VCaP (cell line): ENCODE measurements around the gene DES.

Experiments used
- H3K27ac ChIP-seq: fragments of 450-650 bp; 2 replicates; pipeline ENCODE4 v1.5.1; 2017
- TF ChIP-seq, protein P1 (sequence below): fragments of 450-650 bp; conservative IDR thresholded peaks from 2 replicates; pipeline ENCODE4 v1.5.1; 2017; ENCODE audit warnings: mild to moderate bottlenecking, moderate library complexity

The DES gene

DNA sequence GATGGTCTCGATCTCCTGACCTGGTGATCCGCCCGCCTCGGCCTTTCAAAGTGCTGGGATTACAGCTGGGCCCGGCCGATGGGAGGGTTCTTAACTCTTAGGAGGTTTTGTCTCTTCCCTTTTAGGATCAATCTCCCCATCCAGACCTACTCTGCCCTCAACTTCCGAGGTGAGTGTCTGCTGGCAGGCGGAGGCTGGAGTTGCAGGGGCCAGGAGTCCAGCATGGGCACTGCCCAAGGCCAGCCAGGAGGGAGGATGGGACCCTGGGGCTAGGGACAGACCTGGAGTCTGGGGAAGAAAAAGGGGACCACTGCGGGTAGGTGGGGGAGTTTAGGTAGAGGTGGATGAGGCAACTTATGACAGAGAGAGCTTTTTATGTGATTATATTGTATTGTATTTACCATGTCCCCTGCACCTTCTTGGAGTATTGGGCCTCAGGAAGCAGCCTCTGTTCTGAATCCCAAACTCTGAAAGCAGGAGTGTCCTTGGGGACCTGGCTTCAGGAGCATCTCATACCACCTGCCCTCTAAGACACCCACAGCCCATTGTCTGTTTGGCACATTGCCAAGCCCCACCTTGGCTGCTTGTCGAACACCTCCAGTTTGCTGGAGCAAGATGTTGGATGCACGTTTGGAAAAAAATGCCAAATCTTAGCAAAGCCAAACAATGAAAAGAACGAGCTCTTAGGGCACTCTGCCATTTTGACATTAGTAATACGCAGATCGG, 5.6 kb downstream of the DES start:
- TF ChIP-seq, protein P1, sequence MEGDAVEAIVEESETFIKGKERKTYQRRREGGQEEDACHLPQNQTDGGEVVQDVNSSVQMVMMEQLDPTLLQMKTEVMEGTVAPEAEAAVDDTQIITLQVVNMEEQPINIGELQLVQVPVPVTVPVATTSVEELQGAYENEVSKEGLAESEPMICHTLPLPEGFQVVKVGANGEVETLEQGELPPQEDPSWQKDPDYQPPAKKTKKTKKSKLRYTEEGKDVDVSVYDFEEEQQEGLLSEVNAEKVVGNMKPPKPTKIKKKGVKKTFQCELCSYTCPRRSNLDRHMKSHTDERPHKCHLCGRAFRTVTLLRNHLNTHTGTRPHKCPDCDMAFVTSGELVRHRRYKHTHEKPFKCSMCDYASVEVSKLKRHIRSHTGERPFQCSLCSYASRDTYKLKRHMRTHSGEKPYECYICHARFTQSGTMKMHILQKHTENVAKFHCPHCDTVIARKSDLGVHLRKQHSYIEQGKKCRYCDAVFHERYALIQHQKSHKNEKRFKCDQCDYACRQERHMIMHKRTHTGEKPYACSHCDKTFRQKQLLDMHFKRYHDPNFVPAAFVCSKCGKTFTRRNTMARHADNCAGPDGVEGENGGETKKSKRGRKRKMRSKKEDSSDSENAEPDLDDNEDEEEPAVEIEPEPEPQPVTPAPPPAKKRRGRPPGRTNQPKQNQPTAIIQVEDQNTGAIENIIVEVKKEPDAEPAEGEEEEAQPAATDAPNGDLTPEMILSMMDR = no peak
- H3K27ac ChIP-seq = no peak overlapping the region

DNA sequence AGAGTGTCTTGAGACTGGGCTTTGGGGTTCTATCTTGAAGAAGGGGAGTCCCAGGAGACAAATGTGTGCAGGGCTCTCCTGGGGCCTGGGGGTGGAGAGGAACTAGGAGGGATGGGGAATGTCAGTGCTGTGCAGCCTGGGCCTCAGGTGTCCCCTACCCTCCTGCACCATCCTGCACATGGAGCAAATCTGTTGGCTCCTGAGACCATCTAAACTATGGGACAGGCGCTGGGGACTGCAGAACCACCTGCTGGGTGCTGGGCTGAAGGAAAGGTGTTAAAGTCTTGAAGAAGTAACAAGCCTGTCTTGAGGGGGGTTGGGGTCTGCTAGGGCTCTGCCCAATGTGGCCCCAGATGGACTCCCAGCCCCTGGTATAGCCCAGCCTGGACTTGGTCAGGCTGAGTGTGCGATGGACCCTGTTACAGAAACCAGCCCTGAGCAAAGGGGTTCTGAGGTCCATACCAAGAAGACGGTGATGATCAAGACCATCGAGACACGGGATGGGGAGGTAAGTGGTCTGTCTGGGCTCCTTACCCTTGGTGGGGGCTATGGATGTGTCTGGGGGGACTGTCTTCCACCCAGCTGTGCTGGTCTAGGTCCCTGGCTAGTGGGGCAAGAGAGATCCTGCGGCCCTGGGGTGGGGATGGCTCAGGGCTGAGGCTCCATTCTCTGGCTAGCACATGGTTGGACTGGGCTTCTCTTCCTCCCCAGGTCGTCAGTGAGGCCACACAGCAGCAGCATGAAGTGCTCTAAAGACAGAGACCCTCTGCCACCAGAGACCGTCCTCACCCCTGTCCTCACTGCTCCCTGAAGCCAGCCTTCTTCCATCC, 7.3 kb downstream of the DES start:
- TF ChIP-seq, protein P1 = no peak
- no peak overlapping the region for H3K27ac ChIP-seq

DNA sequence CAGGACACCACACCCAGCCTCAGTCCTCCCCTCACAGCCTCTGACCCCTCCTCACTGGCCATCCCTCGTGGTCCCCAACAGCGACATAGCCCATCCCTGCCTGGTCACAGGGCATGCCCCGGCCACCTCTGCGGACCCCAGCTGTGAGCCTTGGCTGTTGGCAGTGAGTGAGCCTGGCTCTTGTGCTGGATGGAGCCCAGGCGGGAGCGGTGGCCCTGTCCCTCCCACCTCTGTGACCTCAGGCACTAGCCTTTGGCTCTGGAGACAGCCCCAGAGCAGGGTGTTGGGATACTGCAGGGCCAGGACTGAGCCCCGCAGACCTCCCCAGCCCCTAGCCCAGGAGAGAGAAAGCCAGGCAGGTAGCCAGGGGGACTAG, 7.9 kb downstream of the DES start:
- TF ChIP-seq, protein P1 = no peak
- no peak overlapping the region for H3K27ac ChIP-seq

DNA sequence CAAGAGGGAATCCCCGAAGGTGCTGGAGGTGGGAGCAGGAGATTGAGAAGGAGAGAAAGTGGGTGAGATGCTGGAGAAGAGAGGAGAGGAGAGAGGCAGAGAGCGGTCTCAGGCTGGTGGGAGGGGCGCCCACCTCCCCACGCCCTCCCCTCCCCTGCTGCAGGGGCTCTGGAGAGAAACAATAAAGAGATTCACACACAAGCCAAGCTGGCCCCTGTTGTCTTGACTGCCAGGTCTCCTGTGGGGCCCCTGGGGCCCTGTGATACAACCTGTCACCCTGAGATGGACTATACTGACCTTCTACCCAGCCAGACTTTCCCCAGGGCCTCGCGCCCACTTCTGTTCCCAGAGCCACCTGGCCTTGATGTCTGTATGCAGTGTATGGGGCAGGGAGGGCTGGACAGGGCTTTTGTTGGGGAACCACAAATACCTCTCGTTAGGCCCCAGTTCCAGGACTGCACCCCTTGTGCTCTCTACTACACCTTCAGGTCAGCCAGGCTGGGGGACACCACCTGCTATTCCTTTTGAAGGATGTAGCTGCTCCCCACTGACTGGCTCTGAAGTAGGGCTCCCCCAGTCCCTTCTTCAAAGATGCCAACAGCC, 8.5 kb downstream of the DES start:
- TF ChIP-seq, protein P1 = no peak
- no peak overlapping the region for H3K27ac ChIP-seq

DNA sequence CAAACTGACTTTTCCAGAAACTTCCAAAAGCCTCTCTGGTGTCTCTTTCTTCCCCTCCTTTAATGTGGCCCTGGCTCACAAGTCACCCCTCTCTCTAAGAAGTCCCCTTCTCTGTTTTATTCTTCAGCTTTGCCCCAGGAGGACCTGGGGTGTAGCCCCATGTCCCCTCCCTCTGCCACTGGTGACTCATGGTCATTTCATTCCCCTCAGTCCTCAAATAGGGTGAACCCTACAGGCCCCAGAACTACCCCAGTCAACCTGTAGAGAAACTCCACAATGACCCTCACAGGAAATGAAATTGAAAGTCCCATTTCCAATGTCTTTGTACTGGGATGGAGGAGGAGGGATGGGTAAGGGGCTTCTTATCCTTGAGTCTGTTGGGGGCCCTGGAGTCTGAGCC, 10.3 kb downstream of the DES start:
- no peak overlapping the region for H3K27ac ChIP-seq
- TF ChIP-seq, protein P1 = no peak

DNA sequence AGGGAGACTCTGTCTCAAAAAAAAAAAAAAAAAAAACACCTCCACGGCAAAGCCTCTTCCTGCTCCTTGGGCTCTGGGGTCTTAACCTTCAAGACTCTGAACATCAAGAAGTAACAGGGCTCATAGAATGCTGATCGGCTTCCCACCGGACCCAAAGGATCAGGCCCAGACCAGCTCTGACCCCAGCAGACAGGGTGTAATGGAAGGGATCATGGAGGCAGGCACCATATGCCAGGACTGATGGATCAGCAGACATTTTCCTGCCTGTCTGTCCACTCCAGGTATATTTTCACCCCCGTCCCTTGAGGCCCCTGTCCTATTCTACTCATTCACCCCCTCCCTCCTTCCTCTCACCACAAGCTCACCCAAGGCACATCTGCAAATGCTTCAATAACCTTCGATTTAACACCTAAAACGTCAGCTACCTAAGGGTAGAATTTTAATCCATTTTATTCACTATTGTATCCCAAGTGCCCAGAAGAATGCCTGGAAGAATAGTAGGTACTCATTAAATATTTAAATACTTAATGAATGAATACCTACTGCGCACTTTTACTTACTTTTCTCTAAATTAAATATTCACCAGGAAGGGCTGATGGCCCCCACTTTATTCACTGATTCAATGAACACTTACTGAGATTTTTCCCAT, 11.9 kb downstream of the DES start:
- no peak overlapping the region for H3K27ac ChIP-seq

More for the DNA sequence above, 11.9 kb downstream of the DES start:
- TF ChIP-seq, protein P1 = no peak
